Stomach smooth muscle (tissue), 2 donors: ENCODE data around the gene TCTA.
A peak's percentile ranks its signal among the peaks of the same experiment; 100 is the strongest.

ENCODE experiments used
- H3K27ac ChIP-seq: one replicate; pipeline ENCODE4 v1.7.0; 2013; ENCODE audit warnings: mild to moderate bottlenecking, low read length, inconsistent platforms
- H3K27me3 ChIP-seq, 2 donors: one replicate each; pipeline ENCODE4 v1.7.0; 2013; ENCODE audit warnings: low read length in 2 of 2; ENCODE audit not compliant: insufficient read depth in 2 of 2, control insufficient read depth in 1 of 2
- H3K36me3 ChIP-seq, 2 donors: one replicate each; pipeline ENCODE4 v1.7.0; 2013; ENCODE audit warnings: low read length in 2 of 2; ENCODE audit not compliant: control insufficient read depth in 2 of 2, insufficient read depth in 2 of 2
- H3K4me1 ChIP-seq: one replicate; pipeline ENCODE4 v1.7.0; 2013; ENCODE audit warnings: low read length; ENCODE audit not compliant: control insufficient read depth, insufficient read depth
- H3K4me3 ChIP-seq, 2 donors: one replicate each; pipeline ENCODE4 v1.7.0; 2013; ENCODE audit warnings: low read length in 2 of 2
- H3K9ac ChIP-seq, 2 donors: one replicate each; pipeline ENCODE4 v1.7.0; 2013; ENCODE audit warnings: low read length in 2 of 2, mild to moderate bottlenecking in 1 of 2
- H3K9me3 ChIP-seq, 2 donors: one replicate each; pipeline ENCODE4 v1.7.0; 2013; ENCODE audit warnings: low read length in 2 of 2; ENCODE audit not compliant: control insufficient read depth in 2 of 2
- donor health status: healthy.
- donor health status: Pancreatic carcinoma.

Gene TCTA

DNA sequence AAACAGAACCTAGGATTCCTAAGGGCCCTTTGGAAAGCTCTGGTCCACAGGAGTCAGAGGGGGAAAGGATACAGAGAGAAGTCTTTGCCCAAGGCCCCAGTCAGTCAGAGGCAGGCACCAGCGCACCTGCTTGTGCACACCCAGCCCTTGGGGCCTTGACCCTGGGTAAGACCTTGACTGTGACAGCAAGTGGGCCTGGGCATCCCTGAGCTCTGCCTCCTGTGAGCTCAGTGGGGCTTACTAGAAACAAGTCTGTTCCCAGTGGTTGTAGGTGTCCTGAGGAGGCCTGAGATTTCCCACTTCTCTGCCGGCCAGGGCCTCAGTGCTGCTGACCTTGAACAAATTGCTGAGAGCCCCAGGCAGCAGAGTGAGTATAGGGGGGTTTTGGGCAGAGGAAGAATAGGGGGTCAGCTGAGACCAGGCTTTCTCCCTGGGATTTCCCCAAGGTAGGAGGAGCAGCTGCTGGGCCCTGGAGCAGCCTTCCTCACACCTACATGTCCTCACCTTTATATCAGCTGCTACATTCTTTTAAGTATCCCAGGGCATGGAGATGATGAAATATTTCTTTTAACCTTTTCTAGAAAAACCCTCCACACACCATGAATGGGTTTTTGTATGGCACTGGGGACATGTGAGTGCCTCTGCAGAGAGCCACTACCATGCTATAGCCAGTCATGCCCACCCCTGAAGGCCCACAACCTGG is 48.1 kb downstream of the TCTA start:
- no peaks in the 10 kb centered on the region for H3K27me3 ChIP-seq
- H3K9me3 ChIP-seq, result no peaks in the 10 kb centered on the region
- H3K36me3 ChIP-seq, result no peaks in the 10 kb centered on the region
- no peak overlapping the region for H3K27ac ChIP-seq
- H3K4me1 ChIP-seq, result peaks cover 10% of the 10 kb centered on the region
- no peak overlapping the region for H3K9ac ChIP-seq
- H3K4me3 ChIP-seq, result no peak overlapping the region

DNA sequence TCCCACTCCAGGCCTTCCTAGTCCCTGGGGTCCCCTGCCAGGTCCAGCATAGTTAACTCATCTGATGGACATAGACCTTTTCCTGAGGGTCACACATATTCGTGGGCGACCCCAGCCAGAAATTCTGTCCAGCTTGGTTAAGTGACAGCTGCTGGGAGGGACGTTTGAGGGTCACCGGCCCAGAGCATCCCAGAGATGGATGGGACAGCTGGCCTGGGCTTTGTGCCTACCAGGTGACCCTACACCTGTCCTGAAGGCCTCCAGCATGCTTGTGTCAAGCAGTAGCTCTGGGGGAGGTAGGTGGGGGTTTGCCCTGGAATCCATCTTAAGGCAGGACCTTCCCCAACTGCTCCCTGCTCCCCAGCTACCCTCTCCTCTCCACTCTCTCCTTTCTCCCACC is 48.7 kb downstream of the TCTA start:
- Histone ChIP-seq H3K4me1 (peaks cover 12% of the 10 kb centered on the region), H3K27ac (no peak overlapping the region)

DNA sequence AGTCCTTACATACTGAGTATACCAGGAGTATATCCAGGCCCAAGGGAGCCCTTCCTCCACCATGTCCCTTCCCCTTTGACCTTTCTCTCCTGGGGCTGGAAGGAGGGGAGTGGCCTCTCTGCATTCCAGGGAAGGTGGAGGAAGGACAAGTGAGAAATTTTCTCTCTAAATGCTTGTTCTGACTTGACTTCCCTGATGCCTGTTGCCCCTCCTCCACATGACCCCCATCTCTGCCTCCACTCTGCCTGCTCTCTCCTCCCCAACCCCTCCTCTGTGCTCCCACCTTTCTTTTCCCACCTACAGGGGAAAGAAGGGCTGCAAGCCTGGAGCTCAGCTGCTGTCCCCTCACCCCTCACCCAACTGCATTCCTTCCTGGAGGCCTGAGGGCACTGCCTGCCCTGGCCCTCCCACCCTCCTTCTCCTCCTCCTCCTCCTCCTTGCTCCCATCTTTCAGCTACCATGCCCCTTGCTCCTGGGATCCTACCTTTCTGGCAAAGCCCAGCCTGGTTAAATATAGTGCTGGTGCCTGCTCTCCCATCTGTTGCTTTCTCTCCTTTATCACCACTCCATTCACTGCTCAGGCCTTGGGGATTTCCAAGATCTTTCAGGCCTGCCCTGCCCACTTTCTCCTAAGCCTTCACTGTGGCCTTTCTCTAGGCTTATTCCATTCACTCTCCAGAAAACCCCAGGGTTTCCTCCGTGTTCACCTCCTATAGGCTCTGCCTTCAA is 49.4 kb downstream of the TCTA start:
- H3K36me3 ChIP-seq, result no peaks in the 10 kb centered on the region
- no peaks in the 10 kb centered on the region for H3K27me3 ChIP-seq
- H3K27ac ChIP-seq, result no peak overlapping the region
- H3K4me1 ChIP-seq, result peaks cover 12% of the 10 kb centered on the region
- H3K9me3 ChIP-seq, result no peaks in the 10 kb centered on the region
- no peak overlapping the region for H3K4me3 ChIP-seq
- peak overlapping the region; percentile 1 to 14 for H3K9ac ChIP-seq

More for the DNA sequence above, 48.7 kb downstream of the TCTA start:
- Histone ChIP-seq H3K27me3 (no peaks in the 10 kb centered on the region), H3K4me3 (no peak overlapping the region), H3K9ac (peak overlapping the region in 1 of 2 donors; percentile 14), H3K36me3 (no peaks in the 10 kb centered on the region), H3K9me3 (no peaks in the 10 kb centered on the region)

DNA sequence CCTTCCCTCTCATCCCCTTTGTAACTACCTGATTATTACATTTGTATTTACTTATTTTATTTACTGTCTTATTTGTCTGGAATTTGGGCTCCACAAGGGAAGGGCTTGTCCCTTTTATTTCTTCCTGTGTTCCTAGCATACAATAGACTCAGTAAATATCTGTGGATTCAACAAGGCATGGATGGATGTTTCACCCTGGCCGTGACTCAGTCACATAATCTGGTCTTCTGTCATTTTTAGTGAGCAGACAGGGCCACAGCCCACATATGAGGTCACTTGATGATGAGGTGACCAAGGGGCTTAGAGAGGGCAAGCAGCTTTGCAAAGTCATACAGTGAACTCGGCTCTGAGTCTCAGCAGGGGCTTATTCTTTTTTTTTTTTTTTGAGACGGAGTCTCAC is 50.0 kb downstream of the TCTA start:
- Histone ChIP-seq H3K4me3 (no peak overlapping the region), H3K27ac (no peak overlapping the region), H3K36me3 (no peaks in the 10 kb centered on the region), H3K27me3 (no peaks in the 10 kb centered on the region), H3K9ac (peak overlapping the region in 1 of 2 donors; percentile 1), H3K9me3 (no peaks in the 10 kb centered on the region), H3K4me1 (peaks cover 12% of the 10 kb centered on the region)

DNA sequence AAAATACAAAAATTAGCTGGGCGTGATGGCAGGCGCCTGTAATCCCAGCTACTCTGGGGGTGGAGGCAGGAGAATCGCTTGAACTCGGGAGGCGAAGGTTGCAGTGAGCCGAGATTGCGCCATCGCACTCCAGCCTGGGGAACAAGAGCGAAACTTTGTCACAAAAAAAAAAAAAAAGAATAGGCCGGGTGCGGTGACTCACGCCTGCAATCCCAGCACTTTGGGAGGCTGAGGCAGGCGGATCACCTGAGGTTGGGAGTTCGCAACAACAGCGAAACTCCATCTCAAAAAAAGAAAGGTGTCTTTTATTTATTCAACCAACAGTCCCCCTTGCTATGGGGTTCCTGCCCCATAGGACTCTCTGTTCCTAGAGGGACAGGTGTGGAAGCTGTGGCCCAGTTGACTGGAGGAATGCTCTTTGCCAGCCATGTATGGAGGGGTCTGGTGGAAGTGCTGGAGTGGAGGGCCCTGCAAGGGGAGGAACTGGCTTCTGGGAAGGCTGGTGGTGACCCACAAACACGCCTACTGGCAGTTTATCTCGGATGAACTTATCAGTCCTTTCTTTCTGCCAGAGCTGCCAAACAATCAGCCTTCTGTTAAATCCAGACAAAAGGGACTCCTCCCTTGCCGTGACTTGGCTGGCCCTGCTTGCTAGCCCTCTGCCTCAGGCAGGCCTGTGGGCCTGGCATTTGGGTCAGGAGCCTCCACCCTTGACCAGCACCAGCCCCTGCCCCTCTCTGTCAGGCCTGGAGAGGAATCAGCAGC is 53.2 kb downstream of the TCTA start:
- no peaks in the 10 kb centered on the region for H3K36me3 ChIP-seq
- no peaks in the 10 kb centered on the region for H3K27me3 ChIP-seq
- H3K9ac ChIP-seq, result no peak overlapping the region
- H3K27ac ChIP-seq, result no peak overlapping the region
- H3K4me3 ChIP-seq, result no peak overlapping the region
- peaks cover 32% of the 10 kb centered on the region for H3K4me1 ChIP-seq
- H3K9me3 ChIP-seq, result no peaks in the 10 kb centered on the region
